Measurements from ENCODE around the gene SINHCAF.
"Not testable (repeated sequence)": the region's sequence is repeated elsewhere in the genome, so short reads cannot be mapped to it uniquely, and the experiment has no call there.

Gene SINHCAF, protein sequence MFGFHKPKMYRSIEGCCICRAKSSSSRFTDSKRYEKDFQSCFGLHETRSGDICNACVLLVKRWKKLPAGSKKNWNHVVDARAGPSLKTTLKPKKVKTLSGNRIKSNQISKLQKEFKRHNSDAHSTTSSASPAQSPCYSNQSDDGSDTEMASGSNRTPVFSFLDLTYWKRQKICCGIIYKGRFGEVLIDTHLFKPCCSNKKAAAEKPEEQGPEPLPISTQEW

DNA sequence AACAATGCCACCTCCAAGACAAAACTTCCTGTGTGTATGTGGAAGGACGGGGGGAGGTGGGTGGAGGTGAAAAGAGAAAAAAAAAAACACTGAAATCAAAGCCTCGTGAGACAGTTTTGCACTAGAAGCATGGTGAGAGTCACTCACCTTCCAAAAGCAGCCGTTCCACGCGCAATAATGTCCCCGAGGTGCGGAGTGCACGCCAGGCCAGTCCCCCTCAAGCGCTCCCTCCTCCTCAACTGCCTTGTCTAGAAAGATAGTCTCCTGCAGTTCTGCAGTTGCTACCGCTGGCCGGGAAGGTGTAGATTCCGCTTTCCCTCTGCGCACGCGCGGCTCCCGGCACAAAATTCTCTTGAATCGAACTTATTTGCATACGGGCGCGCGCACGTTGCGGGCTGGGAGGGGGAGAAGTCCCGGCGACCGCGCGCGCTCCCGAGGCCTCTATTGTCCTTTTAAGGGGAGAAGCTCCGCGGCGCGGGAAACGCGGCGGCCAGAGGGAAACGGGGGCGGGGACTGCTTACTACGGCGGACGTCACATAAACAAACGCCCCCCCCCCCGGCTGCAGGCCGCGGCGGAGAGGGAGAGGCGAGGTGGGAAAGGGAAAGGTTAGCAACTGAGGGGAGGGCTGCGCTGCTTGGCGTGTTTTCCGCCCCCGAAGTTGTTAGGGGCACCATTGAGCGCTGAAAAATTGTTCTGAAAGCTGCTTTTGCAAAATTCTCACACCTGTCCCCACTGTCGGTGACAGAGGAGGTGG lies at the start of gene SINHCAF:
Gene SINHCAF (minus strand): TSS at position 274 of the 755 bp plus-strand sequence. CDS start 27,946 bp downstream, outside the sequence.
- peak; percentile 78 for FAIRE-seq
- TF ChIP-seq POLR2A (IDR thresholded peaks at IDR 0.05; ENCODE audit: low read depth, low read length) = peak; percentile 54; the same call in 1 of the 2 replicates

DNA sequence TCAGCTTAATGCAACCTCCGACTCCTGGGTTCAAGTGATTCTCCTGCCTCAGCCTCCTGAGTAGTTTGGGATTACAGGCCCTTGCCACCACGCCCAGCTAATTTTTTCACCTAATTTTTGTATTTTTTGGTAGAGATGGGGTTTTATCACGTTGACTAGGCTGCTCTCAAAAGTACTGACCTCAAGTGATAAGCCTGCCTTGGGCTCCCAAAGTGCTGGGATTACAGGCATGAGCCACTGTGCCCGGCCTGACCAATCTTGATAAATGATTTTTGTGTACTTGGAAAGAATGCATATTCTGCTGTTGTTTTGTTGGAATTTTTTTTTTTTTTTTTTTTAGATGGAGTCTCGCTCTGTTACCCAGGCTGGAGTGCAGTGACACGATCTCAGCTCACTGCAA lies 49.5 kb upstream of the SINHCAF start:
- not testable (repeated sequence) for DNase-seq (ENCODE audit: insufficient read length, low spot score); FAIRE-seq

More for the DNA sequence above, at the start of gene SINHCAF:
- peak; percentile 88 for DNase-seq (ENCODE audit: insufficient read length, low spot score)

DNA sequence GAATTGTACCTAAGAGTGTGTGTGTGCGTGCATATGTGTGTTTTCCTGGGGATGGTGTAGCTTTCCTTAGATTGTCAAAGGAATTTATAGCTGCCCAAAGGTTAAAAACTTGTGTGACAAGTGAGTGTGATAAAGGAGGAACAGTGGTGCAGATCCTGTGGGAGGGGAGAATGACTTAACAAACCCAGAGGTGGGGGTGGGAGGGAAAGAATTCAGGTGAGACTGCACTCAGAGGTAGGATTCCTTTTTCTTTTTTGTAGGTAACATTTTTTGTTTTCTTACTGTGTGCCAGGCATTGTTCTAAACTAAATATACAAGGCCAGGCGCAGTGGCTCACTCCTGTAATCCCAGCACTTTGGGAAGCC lies 45.3 kb upstream of the SINHCAF start:
- TF ChIP-seq POLR2A (IDR thresholded peaks at IDR 0.05; ENCODE audit: low read depth, low read length) = no peak
- FAIRE-seq (no peak), DNase-seq (ENCODE audit: insufficient read length, low spot score) (no peak)

DNA sequence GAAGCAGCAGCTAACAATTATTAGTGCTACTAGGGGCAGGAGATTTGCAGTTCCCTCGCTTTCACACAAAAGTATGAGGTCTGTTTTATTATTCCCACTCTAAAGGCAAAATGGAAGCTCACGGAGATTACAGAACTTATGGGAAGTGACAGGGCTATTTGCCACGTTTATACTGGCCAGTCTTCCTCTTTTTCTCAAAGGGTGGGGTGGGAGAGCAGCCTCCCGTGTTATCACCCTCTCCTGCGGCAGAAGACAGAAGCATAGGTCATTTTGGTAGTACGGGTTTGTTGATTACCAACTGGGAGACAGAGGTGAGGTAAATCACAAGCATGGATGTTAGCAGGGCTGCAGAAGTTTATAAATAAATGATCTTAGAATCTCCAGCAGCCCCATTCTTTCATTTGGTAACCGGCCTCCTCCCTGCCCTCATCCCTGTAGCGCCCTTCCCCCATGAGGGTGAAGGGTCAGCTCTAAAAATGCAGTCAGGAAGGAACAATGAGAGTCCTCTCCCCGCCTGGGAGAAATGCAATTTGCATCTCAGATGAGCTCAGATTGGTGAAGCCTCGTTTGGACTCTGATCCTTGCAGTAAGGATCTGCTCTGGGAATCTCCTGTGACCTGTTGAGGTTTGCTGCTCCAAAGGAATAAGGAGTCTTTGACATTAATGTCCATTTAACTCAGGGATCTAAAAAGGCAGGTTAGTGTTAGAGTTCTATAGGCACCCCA lies 44.7 kb upstream of the SINHCAF start:
- DNase-seq (ENCODE audit: insufficient read length, low spot score) (no peak), FAIRE-seq (no peak)
- TF ChIP-seq POLR2A (IDR thresholded peaks at IDR 0.05; ENCODE audit: low read depth, low read length) = no peak

DNA sequence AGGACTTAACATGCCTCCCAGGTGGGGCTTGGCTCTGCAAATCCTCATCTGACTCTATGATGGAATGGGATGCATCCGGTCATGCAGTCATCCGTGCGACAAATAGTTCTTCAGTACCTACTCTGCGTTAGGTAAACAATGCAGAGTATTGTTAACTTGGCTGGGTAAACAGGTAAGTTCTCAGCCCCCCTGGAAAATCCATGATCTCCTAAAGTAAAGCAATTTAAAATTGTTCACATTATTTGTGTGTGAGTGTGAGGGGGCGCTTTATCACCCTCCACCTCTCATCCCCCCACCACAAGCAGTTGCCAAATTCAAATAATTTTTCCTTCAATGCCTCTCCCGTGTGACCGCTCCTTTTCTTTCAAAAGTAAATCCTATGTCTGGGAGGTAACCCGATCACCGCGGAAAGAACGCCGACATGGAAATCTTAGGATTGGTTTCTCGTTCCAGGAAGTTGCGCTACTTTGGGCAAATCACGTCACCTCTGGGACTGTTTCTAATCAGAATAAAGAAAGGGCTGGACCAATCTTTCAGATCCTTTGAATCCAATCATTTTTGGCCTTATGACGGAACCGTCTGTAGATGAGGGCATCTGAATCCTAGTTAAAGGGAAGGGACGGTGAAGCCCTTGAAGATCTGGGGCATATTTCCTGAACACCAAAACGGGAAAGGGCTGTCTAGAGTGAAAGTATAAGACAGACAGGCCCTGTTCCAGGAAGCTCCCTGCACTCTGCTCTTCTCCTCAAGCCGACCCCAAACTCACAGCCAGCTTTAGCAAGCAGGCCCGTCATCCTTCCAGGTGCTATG lies 44.0 kb upstream of the SINHCAF start:
- FAIRE-seq = no peak
- DNase-seq (ENCODE audit: insufficient read length, low spot score) = no peak
- TF ChIP-seq POLR2A (IDR thresholded peaks at IDR 0.05; ENCODE audit: low read depth, low read length) = no peak

DNA sequence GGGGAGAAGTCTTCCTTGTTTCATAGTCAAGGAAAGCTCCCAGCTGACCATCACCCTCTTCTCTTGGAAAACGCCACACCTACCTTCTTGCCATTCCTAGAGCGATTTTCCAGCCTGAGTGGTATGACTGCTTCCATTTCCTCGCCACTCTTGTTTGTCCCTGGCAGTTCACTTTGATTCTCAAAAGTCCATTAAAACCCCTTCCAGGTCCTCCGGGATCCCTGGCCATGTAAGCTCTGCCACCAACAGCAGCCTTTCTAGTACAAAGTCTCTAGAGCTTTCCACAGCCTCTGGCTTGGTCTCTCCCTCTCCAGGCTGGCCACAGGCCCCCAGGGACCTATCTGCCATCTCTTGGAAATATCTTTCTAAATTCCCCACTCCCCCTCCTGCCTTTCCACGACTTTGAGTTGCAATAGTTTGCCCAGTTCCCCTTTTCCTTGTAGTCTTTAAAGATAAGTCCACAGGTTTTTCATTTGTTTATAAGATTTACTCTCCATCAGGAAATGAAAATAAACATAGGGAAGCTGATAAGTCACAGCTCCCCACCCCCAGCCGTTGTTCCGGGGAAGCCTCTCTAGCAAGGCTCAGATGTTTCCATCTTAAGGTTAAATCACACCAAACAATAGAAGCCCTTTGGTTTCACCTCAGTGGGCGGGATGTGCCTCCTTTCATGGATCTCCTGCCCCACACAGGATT lies 42.9 kb upstream of the SINHCAF start:
- no peak for TF ChIP-seq POLR2A (IDR thresholded peaks at IDR 0.05; ENCODE audit: low read depth, low read length)
- FAIRE-seq (no peak), DNase-seq (ENCODE audit: insufficient read length, low spot score) (no peak)

DNA sequence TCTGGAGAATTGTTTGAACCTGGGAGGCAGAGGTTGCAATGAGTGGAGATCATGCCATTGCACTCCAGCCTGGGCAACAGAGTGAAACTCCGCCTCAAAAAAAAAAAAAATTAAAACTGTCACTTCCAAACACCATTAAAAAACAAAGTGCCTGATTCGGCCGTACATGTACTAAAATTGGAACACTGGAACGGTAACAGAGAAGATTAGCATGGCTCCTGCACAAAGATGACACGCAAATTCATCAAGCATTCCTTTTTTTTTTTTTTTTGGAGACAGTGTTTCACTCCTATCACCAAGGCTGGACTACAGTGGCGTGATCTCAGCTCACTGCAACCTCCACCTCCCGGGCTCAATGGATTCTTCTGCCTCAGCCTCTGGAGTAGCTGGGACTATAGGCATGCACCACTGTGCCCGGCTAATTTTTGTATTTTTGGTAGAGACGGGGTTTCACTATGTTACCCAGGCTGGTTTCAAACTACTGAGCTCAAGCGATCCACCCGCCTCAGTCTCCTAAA lies 40.2 kb upstream of the SINHCAF start:
- TF ChIP-seq POLR2A (IDR thresholded peaks at IDR 0.05; ENCODE audit: low read depth, low read length) = no peak
- no peak for DNase-seq (ENCODE audit: insufficient read length, low spot score)

DNA sequence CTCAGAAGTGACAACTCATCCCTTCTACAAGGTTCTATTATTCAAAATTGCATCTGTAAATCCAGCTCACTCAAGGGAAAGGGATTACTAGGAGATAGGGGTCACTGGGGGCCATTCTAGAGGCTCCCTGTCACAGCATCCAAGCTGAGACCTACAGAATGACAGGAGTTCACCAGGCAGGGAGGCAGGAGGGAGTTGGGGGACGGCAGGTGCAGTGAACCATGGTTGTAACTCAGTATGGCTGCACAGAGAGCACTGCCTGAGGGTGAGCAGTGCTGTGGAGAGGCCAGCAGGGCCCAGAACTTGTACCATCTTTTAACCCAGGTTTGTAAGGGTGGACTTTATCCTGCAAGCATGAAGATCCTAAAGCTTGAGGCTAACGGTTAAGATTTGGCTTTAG lies 37.9 kb upstream of the SINHCAF start:
- DNase-seq (ENCODE audit: insufficient read length, low spot score) = no peak
- no peak for FAIRE-seq
- TF ChIP-seq POLR2A (IDR thresholded peaks at IDR 0.05; ENCODE audit: low read depth, low read length) = no peak

More for the DNA sequence above, 40.2 kb upstream of the SINHCAF start:
- no peak for FAIRE-seq

DNA sequence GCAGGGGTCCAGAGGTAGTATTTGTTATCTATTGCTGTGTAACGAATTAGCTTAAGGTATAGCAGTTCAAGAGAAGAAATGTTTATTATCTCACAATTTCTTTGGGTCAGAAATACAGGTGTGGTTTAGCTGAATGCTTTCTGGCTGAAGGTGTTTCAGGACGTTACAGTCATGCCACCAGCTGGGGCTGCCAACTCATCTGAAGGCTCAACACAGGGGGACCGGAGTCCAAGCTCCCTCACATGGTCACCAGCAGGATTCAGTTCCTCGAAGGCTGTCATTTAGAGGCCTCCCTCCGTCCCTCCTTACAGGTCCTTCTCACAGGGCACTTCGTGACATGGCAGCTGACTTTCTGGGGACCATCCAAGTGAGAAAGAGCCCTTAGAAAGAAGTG lies 37.5 kb upstream of the SINHCAF start:
- DNase-seq (ENCODE audit: insufficient read length, low spot score) (no peak), FAIRE-seq (no peak)
- no peak for TF ChIP-seq POLR2A (IDR thresholded peaks at IDR 0.05; ENCODE audit: low read depth, low read length)

DNA sequence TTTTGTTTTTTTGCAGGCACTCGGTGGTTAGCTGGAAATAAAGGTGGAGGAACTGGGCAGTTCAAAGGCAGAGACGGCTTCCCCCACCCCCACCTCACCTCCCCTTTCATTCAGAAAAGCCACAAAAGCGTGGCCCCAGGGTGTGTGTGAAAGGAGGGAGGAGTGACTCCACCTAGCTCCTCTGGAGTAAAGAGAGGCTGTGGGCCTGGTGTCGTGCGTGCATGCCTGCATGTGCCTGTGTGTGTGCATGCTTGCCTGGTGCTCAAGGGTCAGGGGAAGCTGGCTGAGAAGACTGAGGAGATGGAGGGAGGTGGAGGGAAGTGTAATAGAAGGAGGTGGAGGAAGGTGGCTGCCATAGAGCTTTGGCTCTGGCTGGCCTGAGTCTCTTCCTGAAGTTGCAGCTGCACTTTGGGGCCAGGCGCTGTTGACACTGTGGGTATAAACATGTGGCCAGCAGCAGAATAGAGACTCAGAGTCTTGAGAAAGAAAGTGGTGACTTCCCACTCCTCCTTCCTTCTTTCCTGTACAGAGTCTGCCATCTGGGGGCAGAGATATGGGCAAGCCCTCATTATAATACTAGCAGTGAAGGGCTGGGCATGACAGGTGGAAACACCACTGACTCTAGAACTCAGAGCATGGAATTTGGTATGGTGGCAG lies 36.9 kb upstream of the SINHCAF start:
- no peak for DNase-seq (ENCODE audit: insufficient read length, low spot score)
- no peak for TF ChIP-seq POLR2A (IDR thresholded peaks at IDR 0.05; ENCODE audit: low read depth, low read length)
- FAIRE-seq = no peak

DNA sequence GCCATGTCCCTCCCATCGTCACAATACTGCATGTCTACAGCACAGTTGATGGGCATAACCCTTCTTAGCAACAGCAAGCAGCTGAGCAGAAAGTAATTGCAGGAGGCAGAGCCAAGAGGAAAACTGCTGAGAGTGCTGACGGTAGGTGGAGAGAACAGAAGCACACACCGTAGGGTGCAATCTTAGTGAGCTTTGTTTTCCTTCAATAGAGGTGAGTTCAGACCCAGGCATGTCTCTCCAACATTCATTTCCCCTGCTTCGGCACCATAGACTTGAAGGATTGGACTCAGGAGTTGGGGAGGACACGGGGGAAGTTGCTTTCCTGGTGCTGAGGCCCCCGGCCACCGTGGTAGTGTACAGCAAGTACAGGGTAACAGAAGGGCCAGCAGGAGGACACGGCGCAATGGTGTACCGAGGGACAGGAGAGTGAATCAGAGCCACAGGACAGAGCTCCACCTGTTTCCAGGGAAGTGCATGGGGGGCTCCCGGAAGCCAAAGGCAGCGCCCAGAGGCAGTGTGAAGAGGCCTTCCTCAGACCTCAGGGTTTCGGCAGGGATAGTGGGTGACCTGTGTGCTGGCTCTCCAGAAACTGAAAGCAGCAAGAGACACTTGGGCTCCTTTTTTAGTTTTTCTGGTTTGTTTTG lies 36.3 kb upstream of the SINHCAF start:
- no peak for TF ChIP-seq POLR2A (IDR thresholded peaks at IDR 0.05; ENCODE audit: low read depth, low read length)
- DNase-seq (ENCODE audit: insufficient read length, low spot score) (no peak), FAIRE-seq (no peak)

DNA sequence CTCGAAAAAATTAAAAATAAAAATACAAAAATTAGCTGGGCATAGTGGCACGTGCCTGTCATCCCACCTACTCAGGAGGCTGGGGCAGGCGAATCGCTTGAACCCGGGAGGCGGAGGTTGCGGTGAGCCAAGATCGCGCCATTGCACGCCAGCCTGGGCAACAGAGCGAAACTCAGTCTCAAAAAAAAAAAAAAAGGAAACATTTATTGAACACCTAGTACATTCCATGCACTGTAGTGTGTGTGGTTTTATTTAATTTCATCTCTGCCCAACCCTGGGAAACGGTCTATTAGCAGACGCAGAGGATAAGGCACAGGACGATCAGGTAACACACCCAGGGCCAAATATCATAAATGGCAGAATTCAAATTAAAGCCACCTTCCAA lies 35.8 kb upstream of the SINHCAF start:
- DNase-seq (ENCODE audit: insufficient read length, low spot score) = no peak
- no peak for FAIRE-seq
- TF ChIP-seq POLR2A (IDR thresholded peaks at IDR 0.05; ENCODE audit: low read depth, low read length) = no peak

Data from H54 (cell line).